GDM1 (cell line): ENCODE data around the gene DYRK1A.
A peak's percentile ranks its signal among the peaks of the same experiment; 100 is the strongest.
"Not testable (repeated sequence)": the region's sequence is repeated elsewhere in the genome, so short reads cannot be mapped to it uniquely, and the experiment has no call there.

Source experiments
- DNase-seq: peaks from one replicate; lab custom pipeline; 2025; lab: John Stamatoyannopoulos, UW

Gene DYRK1A

GRCh38 chr21:37366482-37367316, at the start of gene DYRK1A:
TSS of gene DYRK1A (plus strand) at chr21:37366773. CDS start at chr21:37420375, 53,602 bp downstream.
- peak; percentile 100 for DNase-seq

GRCh38 chr21:37319551-37319950, 47.0 kb upstream of the DYRK1A start:
- no peak for DNase-seq

GRCh38 chr21:37322084-37322483, 44.5 kb upstream of the DYRK1A start:
- no peak for DNase-seq

GRCh38 chr21:37324558-37324957, 42.0 kb upstream of the DYRK1A start:
- no peak for DNase-seq

- not testable (repeated sequence) for DNase-seq
These were observed 38.4 kb upstream of the DYRK1A start for GRCh38 chr21:37328147-37328546.

- no peak for DNase-seq
These were observed 35.2 kb upstream of the DYRK1A start for GRCh38 chr21:37331411-37331810.

GRCh38 chr21:37335053-37335452, 31.5 kb upstream of the DYRK1A start:
- no peak for DNase-seq

- DNase-seq: no peak
These were observed 29.4 kb upstream of the DYRK1A start for GRCh38 chr21:37337179-37337578.

GRCh38 chr21:37337831-37338230, 28.7 kb upstream of the DYRK1A start:
- no peak for DNase-seq

- peak; percentile 10 for DNase-seq
These were observed 27.7 kb upstream of the DYRK1A start for GRCh38 chr21:37338671-37339551.

GRCh38 chr21:37339552-37339939, 27.0 kb upstream of the DYRK1A start:
- no peak for DNase-seq

- DNase-seq: no peak
These were observed 25.2 kb upstream of the DYRK1A start for GRCh38 chr21:37341254-37341960.

- peak; percentile 4 for DNase-seq
These were observed 24.4 kb upstream of the DYRK1A start for GRCh38 chr21:37342046-37342632.

GRCh38 chr21:37346841-37347430, 19.6 kb upstream of the DYRK1A start:
- no peak for DNase-seq

- DNase-seq: no peak
These were observed 17.9 kb upstream of the DYRK1A start for GRCh38 chr21:37348664-37349063.

- no peak for DNase-seq
These were observed 16.1 kb upstream of the DYRK1A start for GRCh38 chr21:37350472-37350871.

- no peak for DNase-seq
These were observed 9.9 kb upstream of the DYRK1A start for GRCh38 chr21:37356706-37357105.

GRCh38 chr21:37357691-37358090, 8.9 kb upstream of the DYRK1A start:
- no peak for DNase-seq

- DNase-seq: peak; percentile 98
These were observed 8.2 kb upstream of the DYRK1A start for GRCh38 chr21:37358397-37358796.

GRCh38 chr21:37363936-37364335, 2.6 kb upstream of the DYRK1A start:
- no peak for DNase-seq

GRCh38 chr21:37364722-37365121, 1.9 kb upstream of the DYRK1A start:
- DNase-seq: peak; percentile 11
